Uterus (tissue), 2 donors: ENCODE results near the gene TMED8.

ENCODE experiments used
- POLR2A ChIP-seq, 2 donors: fragments of 450-650 bp; IDR thresholded peaks; one replicate each; pipeline ENCODE4 v1.6.1; 2016; ENCODE audit warnings: antibody characterized with exemption in 2 of 2, mild to moderate bottlenecking in 1 of 2, moderate library complexity in 1 of 2
- TF ChIP-seq, protein P1 (sequence below), 4 experiments: fragments of 200-600 bp in 2 of 4; fragments of 450-650 bp in 2 of 4; sonication (generic) in 2 of 4; IDR thresholded peaks; one replicate each; pipeline ENCODE4 v1.5.1; 2016 to 2019; ENCODE audit warnings: antibody characterized with exemption in 4 of 4, mild to moderate bottlenecking in 2 of 4, moderate library complexity in 1 of 4

GRCh38 chr14:77305696-77306095 lies 71.2 kb downstream of the TMED8 start:
- TF ChIP-seq, protein P1, sequence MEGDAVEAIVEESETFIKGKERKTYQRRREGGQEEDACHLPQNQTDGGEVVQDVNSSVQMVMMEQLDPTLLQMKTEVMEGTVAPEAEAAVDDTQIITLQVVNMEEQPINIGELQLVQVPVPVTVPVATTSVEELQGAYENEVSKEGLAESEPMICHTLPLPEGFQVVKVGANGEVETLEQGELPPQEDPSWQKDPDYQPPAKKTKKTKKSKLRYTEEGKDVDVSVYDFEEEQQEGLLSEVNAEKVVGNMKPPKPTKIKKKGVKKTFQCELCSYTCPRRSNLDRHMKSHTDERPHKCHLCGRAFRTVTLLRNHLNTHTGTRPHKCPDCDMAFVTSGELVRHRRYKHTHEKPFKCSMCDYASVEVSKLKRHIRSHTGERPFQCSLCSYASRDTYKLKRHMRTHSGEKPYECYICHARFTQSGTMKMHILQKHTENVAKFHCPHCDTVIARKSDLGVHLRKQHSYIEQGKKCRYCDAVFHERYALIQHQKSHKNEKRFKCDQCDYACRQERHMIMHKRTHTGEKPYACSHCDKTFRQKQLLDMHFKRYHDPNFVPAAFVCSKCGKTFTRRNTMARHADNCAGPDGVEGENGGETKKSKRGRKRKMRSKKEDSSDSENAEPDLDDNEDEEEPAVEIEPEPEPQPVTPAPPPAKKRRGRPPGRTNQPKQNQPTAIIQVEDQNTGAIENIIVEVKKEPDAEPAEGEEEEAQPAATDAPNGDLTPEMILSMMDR (IDR thresholded peaks at IDR 0.05), result no peak
- no peak for TF ChIP-seq POLR2A (IDR thresholded peaks at IDR 0.05)
